ENCODE results near the gene SPTBN5.

DNA sequence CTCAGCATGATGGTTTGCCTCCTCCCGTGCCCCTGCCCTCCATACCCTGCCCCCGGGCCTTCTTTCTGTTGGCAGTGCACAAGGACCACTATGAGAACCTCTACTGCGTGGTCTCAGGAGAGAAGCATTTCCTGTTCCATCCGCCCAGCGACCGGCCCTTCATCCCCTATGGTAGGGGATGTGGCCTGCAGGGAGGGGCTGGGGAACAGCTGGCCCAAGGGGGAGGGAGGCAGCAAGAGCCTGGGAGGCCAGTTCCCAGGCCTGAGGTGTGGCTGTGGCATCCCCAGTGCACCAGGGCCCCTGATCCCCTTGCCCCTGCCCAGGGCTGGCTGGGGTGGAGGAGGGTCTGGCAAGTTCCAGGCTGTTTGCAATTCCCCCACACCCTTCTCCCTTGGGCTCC, 57.8 kb downstream of the SPTBN5 start:
- TF ChIP-seq, protein P1, sequence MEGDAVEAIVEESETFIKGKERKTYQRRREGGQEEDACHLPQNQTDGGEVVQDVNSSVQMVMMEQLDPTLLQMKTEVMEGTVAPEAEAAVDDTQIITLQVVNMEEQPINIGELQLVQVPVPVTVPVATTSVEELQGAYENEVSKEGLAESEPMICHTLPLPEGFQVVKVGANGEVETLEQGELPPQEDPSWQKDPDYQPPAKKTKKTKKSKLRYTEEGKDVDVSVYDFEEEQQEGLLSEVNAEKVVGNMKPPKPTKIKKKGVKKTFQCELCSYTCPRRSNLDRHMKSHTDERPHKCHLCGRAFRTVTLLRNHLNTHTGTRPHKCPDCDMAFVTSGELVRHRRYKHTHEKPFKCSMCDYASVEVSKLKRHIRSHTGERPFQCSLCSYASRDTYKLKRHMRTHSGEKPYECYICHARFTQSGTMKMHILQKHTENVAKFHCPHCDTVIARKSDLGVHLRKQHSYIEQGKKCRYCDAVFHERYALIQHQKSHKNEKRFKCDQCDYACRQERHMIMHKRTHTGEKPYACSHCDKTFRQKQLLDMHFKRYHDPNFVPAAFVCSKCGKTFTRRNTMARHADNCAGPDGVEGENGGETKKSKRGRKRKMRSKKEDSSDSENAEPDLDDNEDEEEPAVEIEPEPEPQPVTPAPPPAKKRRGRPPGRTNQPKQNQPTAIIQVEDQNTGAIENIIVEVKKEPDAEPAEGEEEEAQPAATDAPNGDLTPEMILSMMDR (conservative IDR thresholded peaks at IDR 0.05; ENCODE audit: low read depth in 2 of 2), result no peak
- TF ChIP-seq EZH2 (IDR thresholded peaks at IDR 0.05; ENCODE audit: low read depth, unreplicated experiment), result no peak
- TF ChIP-seq POLR2AphosphoS5 (IDR thresholded peaks at IDR 0.05; ENCODE audit: low read depth), result no peak
- TF ChIP-seq EZH2phosphoT487 (IDR thresholded peaks at IDR 0.05; ENCODE audit: unreplicated experiment), result no peak
- TF ChIP-seq STAT1 (IDR thresholded peaks at IDR 0.05; ENCODE audit: unreplicated experiment), result no peak
- TF ChIP-seq, protein P2, sequence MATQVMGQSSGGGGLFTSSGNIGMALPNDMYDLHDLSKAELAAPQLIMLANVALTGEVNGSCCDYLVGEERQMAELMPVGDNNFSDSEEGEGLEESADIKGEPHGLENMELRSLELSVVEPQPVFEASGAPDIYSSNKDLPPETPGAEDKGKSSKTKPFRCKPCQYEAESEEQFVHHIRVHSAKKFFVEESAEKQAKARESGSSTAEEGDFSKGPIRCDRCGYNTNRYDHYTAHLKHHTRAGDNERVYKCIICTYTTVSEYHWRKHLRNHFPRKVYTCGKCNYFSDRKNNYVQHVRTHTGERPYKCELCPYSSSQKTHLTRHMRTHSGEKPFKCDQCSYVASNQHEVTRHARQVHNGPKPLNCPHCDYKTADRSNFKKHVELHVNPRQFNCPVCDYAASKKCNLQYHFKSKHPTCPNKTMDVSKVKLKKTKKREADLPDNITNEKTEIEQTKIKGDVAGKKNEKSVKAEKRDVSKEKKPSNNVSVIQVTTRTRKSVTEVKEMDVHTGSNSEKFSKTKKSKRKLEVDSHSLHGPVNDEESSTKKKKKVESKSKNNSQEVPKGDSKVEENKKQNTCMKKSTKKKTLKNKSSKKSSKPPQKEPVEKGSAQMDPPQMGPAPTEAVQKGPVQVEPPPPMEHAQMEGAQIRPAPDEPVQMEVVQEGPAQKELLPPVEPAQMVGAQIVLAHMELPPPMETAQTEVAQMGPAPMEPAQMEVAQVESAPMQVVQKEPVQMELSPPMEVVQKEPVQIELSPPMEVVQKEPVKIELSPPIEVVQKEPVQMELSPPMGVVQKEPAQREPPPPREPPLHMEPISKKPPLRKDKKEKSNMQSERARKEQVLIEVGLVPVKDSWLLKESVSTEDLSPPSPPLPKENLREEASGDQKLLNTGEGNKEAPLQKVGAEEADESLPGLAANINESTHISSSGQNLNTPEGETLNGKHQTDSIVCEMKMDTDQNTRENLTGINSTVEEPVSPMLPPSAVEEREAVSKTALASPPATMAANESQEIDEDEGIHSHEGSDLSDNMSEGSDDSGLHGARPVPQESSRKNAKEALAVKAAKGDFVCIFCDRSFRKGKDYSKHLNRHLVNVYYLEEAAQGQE (IDR thresholded peaks at IDR 0.05; ENCODE audit: unreplicated experiment), result no peak
- TF ChIP-seq, protein P3, sequence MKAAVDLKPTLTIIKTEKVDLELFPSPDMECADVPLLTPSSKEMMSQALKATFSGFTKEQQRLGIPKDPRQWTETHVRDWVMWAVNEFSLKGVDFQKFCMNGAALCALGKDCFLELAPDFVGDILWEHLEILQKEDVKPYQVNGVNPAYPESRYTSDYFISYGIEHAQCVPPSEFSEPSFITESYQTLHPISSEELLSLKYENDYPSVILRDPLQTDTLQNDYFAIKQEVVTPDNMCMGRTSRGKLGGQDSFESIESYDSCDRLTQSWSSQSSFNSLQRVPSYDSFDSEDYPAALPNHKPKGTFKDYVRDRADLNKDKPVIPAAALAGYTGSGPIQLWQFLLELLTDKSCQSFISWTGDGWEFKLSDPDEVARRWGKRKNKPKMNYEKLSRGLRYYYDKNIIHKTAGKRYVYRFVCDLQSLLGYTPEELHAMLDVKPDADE (IDR thresholded peaks at IDR 0.05), result no peak
- no peak for TF ChIP-seq NANOG (IDR thresholded peaks at IDR 0.05; ENCODE audit: borderline replicate concordance)
